Keratinocyte (primary cell): ENCODE data around the gene CHST15. TPM values are rescaled to one million over a fixed set of nuclear protein-coding genes. Genes with fewer than 3 reads are reported as not detected.

ENCODE experiments used
- DNase-seq: peaks from one replicate; pipeline ENCODE4 v3.0.0-alpha.2; 2011; ENCODE audit warnings: low read depth, missing footprints, low spot score
- FAIRE-seq: peaks from 2 replicates; lab custom pipeline; 2011; peaks lifted over from hg19 to GRCh38; lab: Jason Lieb, UNC
- H2AFZ ChIP-seq: 2 replicates; pipeline ENCODE4 v1.6.0; 2012; ENCODE audit warnings: low read length, control low read depth, inconsistent platforms; ENCODE audit not compliant: control insufficient read depth
- H3K27ac ChIP-seq: 2 replicates; pipeline ENCODE4 v1.5.1; 2011; ENCODE audit warnings: low read length; ENCODE audit not compliant: control insufficient read depth, insufficient read depth
- H3K27me3 ChIP-seq: 3 replicates; pipeline ENCODE4 v1.6.0; 2011; ENCODE audit warnings: low read length; ENCODE audit not compliant: control insufficient read depth, insufficient read depth; ENCODE audit errors: extremely low read depth
- H3K36me3 ChIP-seq, 2 experiments: 2 replicates in 1 of 2; 3 replicates in 1 of 2; pipeline ENCODE4 v1.5.1; 2011; ENCODE audit warnings: low read length in 2 of 2, mild to moderate bottlenecking in 1 of 2; ENCODE audit not compliant: control insufficient read depth in 2 of 2, insufficient read depth in 2 of 2; ENCODE audit errors: extremely low read depth in 1 of 2
- H3K4me1 ChIP-seq: 3 replicates; pipeline ENCODE4 v1.5.1; 2011; ENCODE audit warnings: low read length; ENCODE audit not compliant: control insufficient read depth, insufficient read depth; ENCODE audit errors: extremely low read depth
- H3K4me2 ChIP-seq: 3 replicates; pipeline ENCODE4 v1.6.0; 2011; ENCODE audit warnings: low read depth, low read length; ENCODE audit not compliant: control insufficient read depth, insufficient read depth; ENCODE audit errors: extremely low read depth
- H3K4me3 ChIP-seq, 3 experiments: fragments of 200-600 bp in 1 of 3; sonication (generic) in 1 of 3; 2 replicates in 2 of 3; 3 replicates in 1 of 3; pipeline ENCODE4 v1.5.1; 2011 to 2016; ENCODE audit warnings: low read length in 3 of 3, mild to moderate bottlenecking in 3 of 3, control low read depth in 2 of 3, inconsistent platforms in 1 of 3, low read depth in 1 of 3, mixed read lengths in 1 of 3, mixed run types in 1 of 3, moderate library complexity in 1 of 3; ENCODE audit not compliant: control insufficient read depth in 2 of 3, insufficient read depth in 2 of 3; ENCODE audit errors: extremely low read depth in 1 of 3
- H3K79me2 ChIP-seq: 2 replicates; pipeline ENCODE4 v1.6.0; 2012; ENCODE audit warnings: low read length; ENCODE audit not compliant: control insufficient read depth, insufficient read depth
- H3K9ac ChIP-seq: 3 replicates; pipeline ENCODE4 v1.6.0; 2011; ENCODE audit warnings: low read length; ENCODE audit not compliant: control insufficient read depth, insufficient read depth; ENCODE audit errors: extremely low read depth
- H3K9me1 ChIP-seq: 3 replicates; pipeline ENCODE4 v1.6.0; 2011; ENCODE audit warnings: low read length; ENCODE audit not compliant: control insufficient read depth, insufficient read depth; ENCODE audit errors: extremely low read depth
- H3K9me3 ChIP-seq: 2 replicates; pipeline ENCODE4 v1.5.1; 2012; ENCODE audit warnings: low read depth, low read length; ENCODE audit not compliant: control insufficient read depth
- H4K20me1 ChIP-seq: 3 replicates; pipeline ENCODE4 v1.6.0; 2011; ENCODE audit warnings: low read length; ENCODE audit not compliant: control insufficient read depth, insufficient read depth; ENCODE audit errors: extremely low read depth
- EZH2 ChIP-seq: IDR thresholded peaks from one replicate; pipeline ENCODE4 v1.6.1; 2012; ENCODE audit warnings: inconsistent platforms, mild to moderate bottlenecking, low read length, moderate library complexity
- dilution Hi-C: fragments of 300-500 bp; cut with MboI; formaldehyde crosslinking; loops from one replicate; pipeline ENCODE4 v1.7.0; 2020; ENCODE audit warnings: low sequenced_read_pairs; ENCODE audit not compliant: extremely low pct_ligation_motif_present
- polyA plus RNA-seq, 5 experiments: library from polyadenylated mRNA; depleted of rRNA in 3 of 5; stranded (reverse) in 3 of 5; stranded (forward) in 1 of 5; unstranded in 1 of 5; fragments of >200 nt; gene quantifications; 1 replicate in 1 of 5; 2 replicates in 3 of 5; 3 replicates in 1 of 5; pipeline versions ENCODE4 v1.2.1 to v1.2.3, GENCODE V29; 2011 to 2012; ENCODE audit warnings: missing spikeins in 2 of 5, low read depth in 1 of 5, low replicate concordance in 1 of 5
- TF ChIP-seq, protein P1 (sequence below), 3 experiments: IDR thresholded peaks in 1 of 3; conservative IDR thresholded peaks in 1 of 3; optimal IDR thresholded peaks in 1 of 3; 2 replicates in 2 of 3; 3 replicates in 1 of 3; pipeline versions ENCODE3 to v1.5.1; 2011; ENCODE audit warnings: low read length in 3 of 3, mild to moderate bottlenecking in 3 of 3, moderate library complexity in 2 of 3, control low read depth in 1 of 3, inconsistent platforms in 1 of 3; ENCODE audit not compliant: insufficient read depth in 2 of 3; ENCODE audit errors: extremely low read depth in 1 of 3

Gene CHST15
- polyA plus RNA-seq, 1 donor (not counting 4 experiments of a cell fraction or from before 2014, with no cell fraction given): 24.5 TPM

DNA sequence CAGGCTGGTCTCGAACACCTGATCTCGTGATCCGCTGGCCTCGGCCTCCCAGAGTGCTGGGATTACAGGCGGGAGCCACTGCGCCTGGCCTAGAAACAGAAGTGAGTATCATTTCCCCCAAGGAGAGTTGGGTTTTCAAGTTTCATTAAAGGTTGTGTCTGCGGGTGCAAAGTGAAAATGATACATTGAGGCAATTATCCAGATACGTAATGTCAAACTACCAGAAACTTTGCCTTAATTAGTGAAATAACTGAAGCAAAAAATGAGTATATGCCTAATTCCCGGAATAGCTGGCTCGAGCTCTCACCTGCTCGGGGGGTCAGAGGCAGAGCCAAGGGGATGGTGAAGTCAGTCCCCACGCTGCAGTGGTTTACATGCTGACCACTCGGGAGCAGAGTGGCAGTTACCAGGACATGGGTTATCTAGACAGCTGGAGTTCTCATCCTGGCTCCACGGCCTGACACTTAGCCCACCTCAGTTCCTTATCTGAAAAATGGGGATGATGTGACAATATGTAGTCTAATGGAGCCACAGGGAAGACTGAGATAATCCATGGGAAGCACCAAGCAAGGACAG, 25.5 kb downstream of the CHST15 start:
- DNase-seq (no peak), FAIRE-seq (no peak)
- Histone ChIP-seq H3K4me3 (no peak overlapping the region), H3K9ac (no peak overlapping the region), H3K4me1 (peaks cover 20% of the 10 kb centered on the region), H4K20me1 (peaks cover 5% of the 10 kb centered on the region), H3K9me1 (peaks cover 5% of the 10 kb centered on the region), H2AFZ (no peak overlapping the region), H3K79me2 (peaks cover 34% of the 10 kb centered on the region), H3K36me3 (peaks cover 0 to 5% of the 10 kb centered on the region in 2 experiments), H3K27me3 (no peaks in the 10 kb centered on the region), H3K27ac (no peak overlapping the region), H3K4me2 (no peak overlapping the region), H3K9me3 (no peaks in the 10 kb centered on the region)
- dilution Hi-C loops: no loop called here
- TF ChIP-seq, protein P1, sequence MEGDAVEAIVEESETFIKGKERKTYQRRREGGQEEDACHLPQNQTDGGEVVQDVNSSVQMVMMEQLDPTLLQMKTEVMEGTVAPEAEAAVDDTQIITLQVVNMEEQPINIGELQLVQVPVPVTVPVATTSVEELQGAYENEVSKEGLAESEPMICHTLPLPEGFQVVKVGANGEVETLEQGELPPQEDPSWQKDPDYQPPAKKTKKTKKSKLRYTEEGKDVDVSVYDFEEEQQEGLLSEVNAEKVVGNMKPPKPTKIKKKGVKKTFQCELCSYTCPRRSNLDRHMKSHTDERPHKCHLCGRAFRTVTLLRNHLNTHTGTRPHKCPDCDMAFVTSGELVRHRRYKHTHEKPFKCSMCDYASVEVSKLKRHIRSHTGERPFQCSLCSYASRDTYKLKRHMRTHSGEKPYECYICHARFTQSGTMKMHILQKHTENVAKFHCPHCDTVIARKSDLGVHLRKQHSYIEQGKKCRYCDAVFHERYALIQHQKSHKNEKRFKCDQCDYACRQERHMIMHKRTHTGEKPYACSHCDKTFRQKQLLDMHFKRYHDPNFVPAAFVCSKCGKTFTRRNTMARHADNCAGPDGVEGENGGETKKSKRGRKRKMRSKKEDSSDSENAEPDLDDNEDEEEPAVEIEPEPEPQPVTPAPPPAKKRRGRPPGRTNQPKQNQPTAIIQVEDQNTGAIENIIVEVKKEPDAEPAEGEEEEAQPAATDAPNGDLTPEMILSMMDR (optimal IDR thresholded peaks at IDR 0.05 in 1 of 3, IDR thresholded peaks at IDR 0.05 in 1 of 3, conservative IDR thresholded peaks at IDR 0.05 in 1 of 3; ENCODE audit: extremely low read depth in 1 of 3, insufficient read depth in 2 of 3, low read length in 3 of 3): no peak
- TF ChIP-seq EZH2: no peak

DNA sequence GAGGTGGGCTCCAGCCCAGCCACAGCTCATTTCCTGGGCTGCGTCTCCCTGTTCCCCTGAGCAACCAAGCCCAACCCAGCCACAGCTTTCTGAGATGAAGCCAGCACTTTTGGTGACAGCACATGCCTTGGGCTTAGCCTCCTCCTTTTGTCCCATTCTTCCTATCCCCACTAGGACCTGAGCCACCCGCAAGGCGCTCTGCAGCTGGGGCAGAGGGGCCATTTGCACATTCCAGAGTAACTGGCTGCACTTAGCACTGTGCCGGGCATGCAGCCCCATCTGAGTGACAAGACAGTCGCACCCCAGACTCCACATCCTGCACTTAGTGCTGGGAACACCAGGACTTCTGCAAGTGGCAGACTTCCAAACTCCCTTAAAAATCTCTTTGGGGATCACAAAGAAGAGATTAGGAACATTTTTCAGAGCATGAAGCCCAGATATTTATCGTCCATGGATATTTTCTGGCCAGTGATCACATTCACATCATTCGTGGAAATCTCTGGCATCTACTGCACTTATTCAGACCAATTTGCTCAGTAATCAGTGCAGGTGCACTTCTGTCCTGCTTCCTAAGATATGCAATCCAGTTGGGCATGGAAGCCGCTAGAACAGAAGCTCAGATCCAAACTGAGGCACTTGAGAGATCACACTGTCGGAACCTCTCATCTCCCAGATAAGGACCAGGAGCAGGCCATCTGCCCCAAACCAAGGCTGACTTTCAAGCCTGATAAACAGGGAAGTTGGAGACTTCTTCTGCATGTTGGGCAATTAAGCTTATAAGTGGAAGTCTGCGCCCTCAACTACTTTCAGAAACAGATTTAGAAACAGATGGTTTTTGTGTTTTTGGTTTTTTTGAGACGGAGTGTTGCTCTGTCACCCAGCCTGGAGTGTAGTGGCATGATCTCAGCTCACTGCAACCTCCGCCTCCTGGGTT, 26.4 kb downstream of the CHST15 start:
- H2AFZ ChIP-seq: no peak overlapping the region
- H3K27me3 ChIP-seq: no peaks in the 10 kb centered on the region
- no peaks in the 10 kb centered on the region for H3K9me3 ChIP-seq
- H3K27ac ChIP-seq: no peak overlapping the region
- FAIRE-seq (no peak), DNase-seq (no peak)
- H3K36me3 ChIP-seq: peaks cover 0 to 9% of the 10 kb centered on the region in 2 experiments
- TF ChIP-seq, protein P1 (optimal IDR thresholded peaks at IDR 0.05 in 1 of 3, IDR thresholded peaks at IDR 0.05 in 1 of 3, conservative IDR thresholded peaks at IDR 0.05 in 1 of 3; ENCODE audit: extremely low read depth in 1 of 3, insufficient read depth in 2 of 3, low read length in 3 of 3): no peak
- no peak overlapping the region for H3K9ac ChIP-seq
- peaks cover 33% of the 10 kb centered on the region for H3K79me2 ChIP-seq
- dilution Hi-C loops: no loop called here
- H3K4me3 ChIP-seq: no peak overlapping the region
- H3K4me2 ChIP-seq: no peak overlapping the region
- H3K9me1 ChIP-seq: peaks cover 5% of the 10 kb centered on the region
- H3K4me1 ChIP-seq: peaks cover 20% of the 10 kb centered on the region
- H4K20me1 ChIP-seq: peaks cover 7% of the 10 kb centered on the region
